Measurements from ENCODE around the gene ZNHIT2. TPM values are rescaled to one million over a fixed set of nuclear protein-coding genes. Genes with fewer than 3 reads are reported as not detected.

ZNHIT2 gene
- total and polyA plus RNA-seq, 2 of the 13 experiments (the other 11 are each of a cell fraction or from before 2014, with no cell fraction given), result 1.1 to 6.5 TPM

DNA sequence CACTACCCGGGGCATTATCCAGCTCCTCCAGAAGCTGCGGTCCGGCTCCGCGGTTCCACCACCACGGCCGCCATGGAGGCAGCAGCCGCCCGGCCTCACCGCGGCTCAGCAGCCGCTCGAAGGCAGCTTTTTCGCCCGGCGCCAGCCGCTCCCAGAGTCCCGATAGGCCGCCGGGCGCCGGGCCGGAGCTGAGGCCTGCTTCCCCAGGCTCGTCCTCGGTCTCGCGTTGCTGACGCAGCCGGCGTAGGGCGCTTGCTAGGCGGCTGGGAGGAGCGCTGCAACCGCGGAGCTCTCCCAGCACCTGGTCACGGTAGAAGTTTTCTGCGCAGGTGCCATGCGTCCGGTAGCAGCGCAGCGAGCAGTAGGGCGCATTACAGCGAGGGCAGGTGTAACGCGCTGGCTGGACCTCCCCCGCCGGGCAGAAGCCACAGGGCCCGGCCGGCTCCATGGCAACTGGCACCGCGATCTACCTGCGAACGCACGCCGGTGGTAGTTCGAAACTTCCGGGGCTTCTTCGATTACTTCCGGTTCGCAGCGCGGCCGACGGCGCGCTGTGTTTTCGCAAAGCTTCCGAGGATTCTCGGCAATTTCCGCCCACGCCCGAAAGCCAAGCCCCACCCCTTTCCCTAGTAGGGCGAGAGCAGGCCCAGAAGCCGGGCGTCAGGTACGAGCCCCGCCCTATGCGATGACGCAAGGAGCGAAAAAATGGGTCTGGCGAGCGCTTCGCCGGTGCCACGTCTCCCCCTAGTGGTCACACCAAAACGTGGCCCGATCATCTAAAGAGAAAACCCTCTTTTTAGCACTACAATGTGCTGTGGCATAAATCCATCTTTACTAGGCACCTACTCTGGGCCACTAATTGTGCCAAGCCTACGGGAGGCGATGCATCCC, at the start of gene ZNHIT2 (continued):
- TF ChIP-seq, protein P1, sequence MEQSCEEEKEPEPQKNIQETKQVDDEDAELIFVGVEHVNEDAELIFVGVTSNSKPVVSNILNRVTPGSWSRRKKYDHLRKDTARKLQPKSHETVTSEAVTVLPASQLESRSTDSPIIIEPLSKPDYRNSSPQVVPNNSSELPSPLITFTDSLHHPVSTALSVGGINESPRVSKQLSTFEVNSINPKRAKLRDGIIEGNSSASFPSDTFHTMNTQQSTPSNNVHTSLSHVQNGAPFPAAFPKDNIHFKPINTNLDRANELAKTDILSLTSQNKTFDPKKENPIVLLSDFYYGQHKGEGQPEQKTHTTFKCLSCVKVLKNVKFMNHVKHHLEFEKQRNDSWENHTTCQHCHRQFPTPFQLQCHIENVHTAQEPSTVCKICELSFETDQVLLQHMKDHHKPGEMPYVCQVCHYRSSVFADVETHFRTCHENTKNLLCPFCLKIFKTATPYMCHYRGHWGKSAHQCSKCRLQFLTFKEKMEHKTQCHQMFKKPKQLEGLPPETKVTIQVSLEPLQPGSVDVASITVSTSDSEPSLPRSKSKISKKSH (CRISPR knock-in tag; IDR thresholded peaks at IDR 0.05; ENCODE audit: borderline replicate concordance), result peak; percentile 80
- TF ChIP-seq ZNF546 (CRISPR knock-in tag; conservative IDR thresholded peaks at IDR 0.05) (no peak), AGO1 (IDR thresholded peaks at IDR 0.05; ENCODE audit: low read depth, low read length, poor library complexity, severe bottlenecking) (peak; percentile 100), ZSCAN30 (CRISPR knock-in tag; IDR thresholded peaks at IDR 0.05) (no peak), CAMTA2 (CRISPR knock-in tag; IDR thresholded peaks at IDR 0.05; ENCODE audit: borderline replicate concordance) (no peak), DPF2 (CRISPR knock-in tag; IDR thresholded peaks at IDR 0.05; ENCODE audit: borderline replicate concordance, low read depth) (no peak), ZSCAN25 (CRISPR knock-in tag; IDR thresholded peaks at IDR 0.05) (no peak), KDM5A (IDR thresholded peaks at IDR 0.05; ENCODE audit: borderline replicate concordance, low read length) (peak; percentile 84), ZNF577 (CRISPR knock-in tag; IDR thresholded peaks at IDR 0.05; ENCODE audit: borderline replicate concordance, low read depth) (no peak), SMYD3 (CRISPR knock-in tag; IDR thresholded peaks at IDR 0.05) (no peak), RAD51 (IDR thresholded peaks at IDR 0.05; ENCODE audit: borderline replicate concordance) (no peak), MXI1 (IDR thresholded peaks at IDR 0.05; ENCODE audit: borderline replicate concordance, low read depth, low read length) (peak; percentile 98; the same call in 2 of the 3 replicates), RBAK (CRISPR knock-in tag; IDR thresholded peaks at IDR 0.05) (0 out of 2 replicates have a peak, but pooled peaks have one; percentile 51), DNMT3B (CRISPR knock-in tag; conservative IDR thresholded peaks at IDR 0.05) (no peak), ZFAT (CRISPR knock-in tag; conservative IDR thresholded peaks at IDR 0.05) (peak; percentile 28; the same call in 1 of the 2 replicates), HOXA9 (CRISPR knock-in tag; IDR thresholded peaks at IDR 0.05; ENCODE audit: borderline replicate concordance) (no peak)
- TF ChIP-seq, protein P2, sequence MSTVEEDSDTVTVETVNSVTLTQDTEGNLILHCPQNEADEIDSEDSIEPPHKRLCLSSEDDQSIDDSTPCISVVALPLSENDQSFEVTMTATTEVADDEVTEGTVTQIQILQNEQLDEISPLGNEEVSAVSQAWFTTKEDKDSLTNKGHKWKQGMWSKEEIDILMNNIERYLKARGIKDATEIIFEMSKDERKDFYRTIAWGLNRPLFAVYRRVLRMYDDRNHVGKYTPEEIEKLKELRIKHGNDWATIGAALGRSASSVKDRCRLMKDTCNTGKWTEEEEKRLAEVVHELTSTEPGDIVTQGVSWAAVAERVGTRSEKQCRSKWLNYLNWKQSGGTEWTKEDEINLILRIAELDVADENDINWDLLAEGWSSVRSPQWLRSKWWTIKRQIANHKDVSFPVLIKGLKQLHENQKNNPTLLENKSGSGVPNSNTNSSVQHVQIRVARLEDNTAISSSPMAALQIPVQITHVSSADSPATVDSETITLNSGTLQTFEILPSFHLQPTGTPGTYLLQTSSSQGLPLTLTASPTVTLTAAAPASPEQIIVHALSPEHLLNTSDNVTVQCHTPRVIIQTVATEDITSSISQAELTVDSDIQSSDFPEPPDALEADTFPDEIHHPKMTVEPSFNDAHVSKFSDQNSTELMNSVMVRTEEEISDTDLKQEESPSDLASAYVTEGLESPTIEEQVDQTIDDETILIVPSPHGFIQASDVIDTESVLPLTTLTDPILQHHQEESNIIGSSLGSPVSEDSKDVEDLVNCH (CRISPR knock-in tag; IDR thresholded peaks at IDR 0.05), result no peak
- TF ChIP-seq, protein P3, sequence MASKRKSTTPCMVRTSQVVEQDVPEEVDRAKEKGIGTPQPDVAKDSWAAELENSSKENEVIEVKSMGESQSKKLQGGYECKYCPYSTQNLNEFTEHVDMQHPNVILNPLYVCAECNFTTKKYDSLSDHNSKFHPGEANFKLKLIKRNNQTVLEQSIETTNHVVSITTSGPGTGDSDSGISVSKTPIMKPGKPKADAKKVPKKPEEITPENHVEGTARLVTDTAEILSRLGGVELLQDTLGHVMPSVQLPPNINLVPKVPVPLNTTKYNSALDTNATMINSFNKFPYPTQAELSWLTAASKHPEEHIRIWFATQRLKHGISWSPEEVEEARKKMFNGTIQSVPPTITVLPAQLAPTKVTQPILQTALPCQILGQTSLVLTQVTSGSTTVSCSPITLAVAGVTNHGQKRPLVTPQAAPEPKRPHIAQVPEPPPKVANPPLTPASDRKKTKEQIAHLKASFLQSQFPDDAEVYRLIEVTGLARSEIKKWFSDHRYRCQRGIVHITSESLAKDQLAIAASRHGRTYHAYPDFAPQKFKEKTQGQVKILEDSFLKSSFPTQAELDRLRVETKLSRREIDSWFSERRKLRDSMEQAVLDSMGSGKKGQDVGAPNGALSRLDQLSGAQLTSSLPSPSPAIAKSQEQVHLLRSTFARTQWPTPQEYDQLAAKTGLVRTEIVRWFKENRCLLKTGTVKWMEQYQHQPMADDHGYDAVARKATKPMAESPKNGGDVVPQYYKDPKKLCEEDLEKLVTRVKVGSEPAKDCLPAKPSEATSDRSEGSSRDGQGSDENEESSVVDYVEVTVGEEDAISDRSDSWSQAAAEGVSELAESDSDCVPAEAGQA (IDR thresholded peaks at IDR 0.05; ENCODE audit: low read depth), result peak; percentile 77
- TF ChIP-seq, protein P3 (CRISPR knock-in tag; IDR thresholded peaks at IDR 0.05; ENCODE audit: borderline replicate concordance), result no peak
